ENCODE results near the gene VILL. TPM values are rescaled to one million over a fixed set of nuclear protein-coding genes. Genes with fewer than 3 reads are reported as not detected.

Gene VILL
- total and polyA plus RNA-seq, 2 of the 8 experiments (the other 6 are each of a cell fraction or from before 2014, with no cell fraction given): 4.1 to 4.2 TPM

DNA sequence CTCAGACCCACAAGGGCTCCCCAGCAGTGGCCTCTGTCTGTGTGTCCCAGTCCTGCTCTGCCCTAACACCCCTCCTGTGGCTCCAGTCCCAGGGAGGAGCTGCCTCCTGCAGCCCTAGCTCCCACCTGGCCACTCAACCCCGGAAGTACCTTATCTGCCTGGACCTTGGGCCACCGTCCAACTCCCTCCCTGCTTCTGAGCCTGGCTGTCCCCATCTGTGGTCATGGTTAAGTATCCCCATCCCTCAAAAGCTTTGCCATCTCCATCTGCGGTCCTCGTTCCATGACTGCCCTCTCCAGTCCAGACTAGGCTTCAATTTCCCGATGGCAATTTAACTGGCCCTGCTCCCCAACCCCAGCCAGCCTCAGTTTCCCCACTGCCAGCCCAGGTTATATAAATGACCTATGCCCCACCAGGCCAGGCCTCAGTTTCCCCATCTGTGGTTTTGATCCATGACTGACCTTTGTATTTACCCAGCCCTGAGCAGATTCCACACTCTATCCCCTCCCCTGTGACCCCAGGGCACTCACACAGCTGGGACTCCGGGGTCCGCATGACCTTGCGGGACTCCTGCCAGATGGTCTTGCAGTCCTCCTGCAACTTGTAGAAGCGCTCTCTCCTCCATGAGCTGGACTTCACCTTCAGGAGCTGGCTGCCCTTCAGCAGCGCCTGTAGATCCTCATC lies 29.2 kb downstream of the VILL start (continued):
- TF ChIP-seq, protein P1, sequence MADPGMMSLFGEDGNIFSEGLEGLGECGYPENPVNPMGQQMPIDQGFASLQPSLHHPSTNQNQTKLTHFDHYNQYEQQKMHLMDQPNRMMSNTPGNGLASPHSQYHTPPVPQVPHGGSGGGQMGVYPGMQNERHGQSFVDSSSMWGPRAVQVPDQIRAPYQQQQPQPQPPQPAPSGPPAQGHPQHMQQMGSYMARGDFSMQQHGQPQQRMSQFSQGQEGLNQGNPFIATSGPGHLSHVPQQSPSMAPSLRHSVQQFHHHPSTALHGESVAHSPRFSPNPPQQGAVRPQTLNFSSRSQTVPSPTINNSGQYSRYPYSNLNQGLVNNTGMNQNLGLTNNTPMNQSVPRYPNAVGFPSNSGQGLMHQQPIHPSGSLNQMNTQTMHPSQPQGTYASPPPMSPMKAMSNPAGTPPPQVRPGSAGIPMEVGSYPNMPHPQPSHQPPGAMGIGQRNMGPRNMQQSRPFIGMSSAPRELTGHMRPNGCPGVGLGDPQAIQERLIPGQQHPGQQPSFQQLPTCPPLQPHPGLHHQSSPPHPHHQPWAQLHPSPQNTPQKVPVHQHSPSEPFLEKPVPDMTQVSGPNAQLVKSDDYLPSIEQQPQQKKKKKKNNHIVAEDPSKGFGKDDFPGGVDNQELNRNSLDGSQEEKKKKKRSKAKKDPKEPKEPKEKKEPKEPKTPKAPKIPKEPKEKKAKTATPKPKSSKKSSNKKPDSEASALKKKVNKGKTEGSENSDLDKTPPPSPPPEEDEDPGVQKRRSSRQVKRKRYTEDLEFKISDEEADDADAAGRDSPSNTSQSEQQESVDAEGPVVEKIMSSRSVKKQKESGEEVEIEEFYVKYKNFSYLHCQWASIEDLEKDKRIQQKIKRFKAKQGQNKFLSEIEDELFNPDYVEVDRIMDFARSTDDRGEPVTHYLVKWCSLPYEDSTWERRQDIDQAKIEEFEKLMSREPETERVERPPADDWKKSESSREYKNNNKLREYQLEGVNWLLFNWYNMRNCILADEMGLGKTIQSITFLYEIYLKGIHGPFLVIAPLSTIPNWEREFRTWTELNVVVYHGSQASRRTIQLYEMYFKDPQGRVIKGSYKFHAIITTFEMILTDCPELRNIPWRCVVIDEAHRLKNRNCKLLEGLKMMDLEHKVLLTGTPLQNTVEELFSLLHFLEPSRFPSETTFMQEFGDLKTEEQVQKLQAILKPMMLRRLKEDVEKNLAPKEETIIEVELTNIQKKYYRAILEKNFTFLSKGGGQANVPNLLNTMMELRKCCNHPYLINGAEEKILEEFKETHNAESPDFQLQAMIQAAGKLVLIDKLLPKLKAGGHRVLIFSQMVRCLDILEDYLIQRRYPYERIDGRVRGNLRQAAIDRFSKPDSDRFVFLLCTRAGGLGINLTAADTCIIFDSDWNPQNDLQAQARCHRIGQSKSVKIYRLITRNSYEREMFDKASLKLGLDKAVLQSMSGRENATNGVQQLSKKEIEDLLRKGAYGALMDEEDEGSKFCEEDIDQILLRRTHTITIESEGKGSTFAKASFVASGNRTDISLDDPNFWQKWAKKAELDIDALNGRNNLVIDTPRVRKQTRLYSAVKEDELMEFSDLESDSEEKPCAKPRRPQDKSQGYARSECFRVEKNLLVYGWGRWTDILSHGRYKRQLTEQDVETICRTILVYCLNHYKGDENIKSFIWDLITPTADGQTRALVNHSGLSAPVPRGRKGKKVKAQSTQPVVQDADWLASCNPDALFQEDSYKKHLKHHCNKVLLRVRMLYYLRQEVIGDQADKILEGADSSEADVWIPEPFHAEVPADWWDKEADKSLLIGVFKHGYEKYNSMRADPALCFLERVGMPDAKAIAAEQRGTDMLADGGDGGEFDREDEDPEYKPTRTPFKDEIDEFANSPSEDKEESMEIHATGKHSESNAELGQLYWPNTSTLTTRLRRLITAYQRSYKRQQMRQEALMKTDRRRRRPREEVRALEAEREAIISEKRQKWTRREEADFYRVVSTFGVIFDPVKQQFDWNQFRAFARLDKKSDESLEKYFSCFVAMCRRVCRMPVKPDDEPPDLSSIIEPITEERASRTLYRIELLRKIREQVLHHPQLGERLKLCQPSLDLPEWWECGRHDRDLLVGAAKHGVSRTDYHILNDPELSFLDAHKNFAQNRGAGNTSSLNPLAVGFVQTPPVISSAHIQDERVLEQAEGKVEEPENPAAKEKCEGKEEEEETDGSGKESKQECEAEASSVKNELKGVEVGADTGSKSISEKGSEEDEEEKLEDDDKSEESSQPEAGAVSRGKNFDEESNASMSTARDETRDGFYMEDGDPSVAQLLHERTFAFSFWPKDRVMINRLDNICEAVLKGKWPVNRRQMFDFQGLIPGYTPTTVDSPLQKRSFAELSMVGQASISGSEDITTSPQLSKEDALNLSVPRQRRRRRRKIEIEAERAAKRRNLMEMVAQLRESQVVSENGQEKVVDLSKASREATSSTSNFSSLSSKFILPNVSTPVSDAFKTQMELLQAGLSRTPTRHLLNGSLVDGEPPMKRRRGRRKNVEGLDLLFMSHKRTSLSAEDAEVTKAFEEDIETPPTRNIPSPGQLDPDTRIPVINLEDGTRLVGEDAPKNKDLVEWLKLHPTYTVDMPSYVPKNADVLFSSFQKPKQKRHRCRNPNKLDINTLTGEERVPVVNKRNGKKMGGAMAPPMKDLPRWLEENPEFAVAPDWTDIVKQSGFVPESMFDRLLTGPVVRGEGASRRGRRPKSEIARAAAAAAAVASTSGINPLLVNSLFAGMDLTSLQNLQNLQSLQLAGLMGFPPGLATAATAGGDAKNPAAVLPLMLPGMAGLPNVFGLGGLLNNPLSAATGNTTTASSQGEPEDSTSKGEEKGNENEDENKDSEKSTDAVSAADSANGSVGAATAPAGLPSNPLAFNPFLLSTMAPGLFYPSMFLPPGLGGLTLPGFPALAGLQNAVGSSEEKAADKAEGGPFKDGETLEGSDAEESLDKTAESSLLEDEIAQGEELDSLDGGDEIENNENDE (IDR thresholded peaks at IDR 0.05; ENCODE audit: insufficient replicate concordance, low read length): no peak
- no peak for TF ChIP-seq ASH2L (IDR thresholded peaks at IDR 0.05; ENCODE audit: low read length)
- TF ChIP-seq PHF8 (conservative IDR thresholded peaks at IDR 0.05; ENCODE audit: low read depth, low read length): no peak
- TF ChIP-seq ZNF274 (IDR thresholded peaks at IDR 0.05; ENCODE audit: borderline replicate concordance, extremely low read depth, low read length): no peak
- no peak for TF ChIP-seq TAF1 (IDR thresholded peaks at IDR 0.05; ENCODE audit: low read depth, low read length)
- TF ChIP-seq, protein P2, sequence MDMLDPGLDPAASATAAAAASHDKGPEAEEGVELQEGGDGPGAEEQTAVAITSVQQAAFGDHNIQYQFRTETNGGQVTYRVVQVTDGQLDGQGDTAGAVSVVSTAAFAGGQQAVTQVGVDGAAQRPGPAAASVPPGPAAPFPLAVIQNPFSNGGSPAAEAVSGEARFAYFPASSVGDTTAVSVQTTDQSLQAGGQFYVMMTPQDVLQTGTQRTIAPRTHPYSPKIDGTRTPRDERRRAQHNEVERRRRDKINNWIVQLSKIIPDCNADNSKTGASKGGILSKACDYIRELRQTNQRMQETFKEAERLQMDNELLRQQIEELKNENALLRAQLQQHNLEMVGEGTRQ (IDR thresholded peaks at IDR 0.05; ENCODE audit: low read length): no peak
- TF ChIP-seq POLR2AphosphoS5 (IDR thresholded peaks at IDR 0.05; ENCODE audit: low read depth, low read length): no peak
